Loucy (cell line): ENCODE data around the gene ZNF256.

Experiments
- H2AFZ ChIP-seq: fragments of 200-600 bp; sonication (generic); 2 replicates; pipeline ENCODE4 v1.6.0; 2016; ENCODE audit warnings: antibody characterized with exemption, mild to moderate bottlenecking, low read length, moderate library complexity
- H3F3A ChIP-seq: fragments of 200-600 bp; 2 replicates; pipeline ENCODE4 v1.6.0; 2016; ENCODE audit warnings: antibody characterized with exemption, low read depth, mild to moderate bottlenecking
- H3K27me3 ChIP-seq: fragments of 200-600 bp; sonication (generic); 2 replicates; pipeline ENCODE4 v1.6.1; 2014; ENCODE audit warnings: low read length, mild to moderate bottlenecking; ENCODE audit not compliant: insufficient read depth, poor library complexity, severe bottlenecking
- H3K36me3 ChIP-seq: fragments of 200-600 bp; sonication (generic); 2 replicates; pipeline ENCODE4 v1.6.1; 2016; ENCODE audit warnings: low read length; ENCODE audit not compliant: insufficient read depth
- H3K4me1 ChIP-seq: fragments of 200-600 bp; sonication (generic); 2 replicates; pipeline ENCODE4 v1.5.1; 2014; ENCODE audit warnings: low read length, mild to moderate bottlenecking; ENCODE audit not compliant: insufficient read depth, poor library complexity, severe bottlenecking
- H3K4me2 ChIP-seq: fragments of 200-600 bp; sonication (generic); 2 replicates; pipeline ENCODE4 v1.6.0; 2014; ENCODE audit warnings: antibody characterized with exemption, low read length, low read depth, mild to moderate bottlenecking; ENCODE audit not compliant: poor library complexity, severe bottlenecking
- H3K4me3 ChIP-seq: fragments of 200-600 bp; sonication (generic); 2 replicates; pipeline ENCODE4 v1.5.1; 2014; ENCODE audit warnings: low read length, mild to moderate bottlenecking, mixed read lengths; ENCODE audit not compliant: poor library complexity, severe bottlenecking
- H3K79me2 ChIP-seq: fragments of 200-600 bp; sonication (generic); 2 replicates; pipeline ENCODE4 v1.6.1; 2014; ENCODE audit warnings: low read length; ENCODE audit not compliant: insufficient read depth
- H3K9ac ChIP-seq: fragments of 200-600 bp; sonication (generic); 2 replicates; pipeline ENCODE4 v1.6.0; 2014; ENCODE audit warnings: mild to moderate bottlenecking, low read depth, low read length, moderate library complexity; ENCODE audit not compliant: poor library complexity, severe bottlenecking
- H3K9me2 ChIP-seq: fragments of 200-600 bp; sonication (generic); replicated peaks from 2 replicates; pipeline ENCODE4 v1.6.1; 2016; ENCODE audit warnings: low read depth, low read length, mixed read lengths
- H3K9me3 ChIP-seq: fragments of 200-600 bp; sonication (generic); 2 replicates; pipeline ENCODE4 v1.6.1; 2014; ENCODE audit warnings: mild to moderate bottlenecking, antibody characterized with exemption, low read length, low read depth; ENCODE audit not compliant: insufficient read depth
- H4K20me1 ChIP-seq: fragments of 200-600 bp; sonication (generic); 2 replicates; pipeline ENCODE4 v1.6.0; 2014; ENCODE audit warnings: antibody characterized with exemption, low read length, mild to moderate bottlenecking; ENCODE audit not compliant: insufficient read depth, poor library complexity, severe bottlenecking
- CTCF ChIP-seq: fragments of 200-600 bp; sonication (generic); conservative IDR thresholded peaks from 2 replicates; pipeline ENCODE4 v1.5.1; 2014; ENCODE audit warnings: mild to moderate bottlenecking, antibody characterized with exemption, low read length
- EZH2phosphoT487 ChIP-seq: fragments of 200-600 bp; IDR thresholded peaks from 2 replicates; pipeline ENCODE4 v1.6.1; 2018; ENCODE audit warnings: antibody characterized with exemption, mild to moderate bottlenecking, moderate library complexity, borderline replicate concordance

Gene ZNF256

GRCh38 chr19:57946316-57946715, 1.2 kb downstream of the ZNF256 start:
- Histone ChIP-seq H3K36me3 (peaks cover 29% of the 10 kb centered on the region), H3K4me1 (peaks cover 17% of the 10 kb centered on the region), H3K9me3 (peaks cover 5% of the 10 kb centered on the region; the same call in 1 of the 2 replicates), H2AFZ (no peak overlapping the region), H3F3A (no peaks in the 10 kb centered on the region), H3K4me3 (peak overlapping the region; percentile 100), H3K79me2 (peaks cover 60% of the 10 kb centered on the region), H3K4me2 (peak overlapping the region; percentile 98), H3K9me2 (no peaks in the 10 kb centered on the region), H4K20me1 (peaks cover 29% of the 10 kb centered on the region), H3K27me3 (peaks cover 5% of the 10 kb centered on the region), H3K9ac (peak overlapping the region; percentile 97)
- TF ChIP-seq CTCF: no peak
- no peak for TF ChIP-seq EZH2phosphoT487

GRCh38 chr19:57941593-57941992, 5.9 kb downstream of the ZNF256 start:
- H3F3A ChIP-seq: no peaks in the 10 kb centered on the region
- no peak for TF ChIP-seq EZH2phosphoT487
- no peak for TF ChIP-seq CTCF
- H3K9me3 ChIP-seq: peaks cover 5% of the 10 kb centered on the region; the same call in 1 of the 2 replicates
- no peak overlapping the region for H3K4me2 ChIP-seq
- peaks cover 43% of the 10 kb centered on the region for H3K36me3 ChIP-seq
- peaks cover 22% of the 10 kb centered on the region for H4K20me1 ChIP-seq
- H3K4me1 ChIP-seq: peaks cover 17% of the 10 kb centered on the region
- H3K9ac ChIP-seq: no peak overlapping the region
- H2AFZ ChIP-seq: no peak overlapping the region
- H3K4me3 ChIP-seq: no peak overlapping the region
- no peaks in the 10 kb centered on the region for H3K27me3 ChIP-seq
- peaks cover 61% of the 10 kb centered on the region for H3K79me2 ChIP-seq
- no peaks in the 10 kb centered on the region for H3K9me2 ChIP-seq

GRCh38 chr19:57935731-57936130, 11.8 kb downstream of the ZNF256 start:
- Histone ChIP-seq H4K20me1 (no peaks in the 10 kb centered on the region), H3K4me3 (no peak overlapping the region), H3K36me3 (peaks cover 9% of the 10 kb centered on the region; the same call in 1 of the 2 replicates), H3K4me1 (no peaks in the 10 kb centered on the region), H3K9ac (no peak overlapping the region), H3K9me3 (no peaks in the 10 kb centered on the region; the same call in 1 of the 2 replicates), H2AFZ (no peak overlapping the region), H3K9me2 (no peaks in the 10 kb centered on the region), H3K27me3 (no peaks in the 10 kb centered on the region), H3K79me2 (peaks cover 4% of the 10 kb centered on the region; the same call in 1 of the 2 replicates), H3K4me2 (no peak overlapping the region), H3F3A (no peaks in the 10 kb centered on the region)
- no peak for TF ChIP-seq EZH2phosphoT487
- TF ChIP-seq CTCF: no peak
